ENCODE results near the gene LRRC55. TPM values are rescaled to one million over a fixed set of nuclear protein-coding genes. Genes with fewer than 3 reads are reported as not detected.

Gene LRRC55
- total and polyA plus RNA-seq, 2 donors (not counting 3 experiments of a cell fraction or from before 2014, with no cell fraction given), result not detected

GRCh38 chr11:57219021-57219627 is 37.4 kb downstream of the LRRC55 start:
- Histone ChIP-seq H4K20me1 (replicated peaks; ENCODE audit: control insufficient read depth, extremely low read depth, insufficient read depth, low read length) (no peaks in the 10 kb centered on the region), H3K36me3 (ENCODE audit: control insufficient read depth in 2 of 2, extremely low read depth in 1 of 2, insufficient read depth in 2 of 2, low read length in 2 of 2) (no peaks in the 10 kb centered on the region), H3K9ac (replicated peaks; ENCODE audit: extremely low read depth, insufficient read depth, low read length) (no peak overlapping the region), H3K9me3 (replicated peaks; ENCODE audit: control insufficient read depth, insufficient read depth, low read length) (no peaks in the 10 kb centered on the region), H3K79me2 (ENCODE audit: control insufficient read depth, insufficient read depth, low read length) (no peaks in the 10 kb centered on the region), H3K4me2 (ENCODE audit: insufficient read depth, low read length) (no peak overlapping the region), H3K27me3 (ENCODE audit: control insufficient read depth in 2 of 2, insufficient read depth in 2 of 2, low read length in 2 of 2) (no peaks in the 10 kb centered on the region), H3K4me1 (ENCODE audit: control insufficient read depth, extremely low read depth, insufficient read depth, low read length) (peaks cover 14% of the 10 kb centered on the region), H3K27ac (ENCODE audit: insufficient read depth, low read depth, low read length) (no peak overlapping the region), H3K4me3 (replicated peaks in 1 of 3; ENCODE audit: insufficient read depth in 1 of 3, low read depth in 1 of 3, low read length in 3 of 3) (no peak overlapping the region), H2AFZ (ENCODE audit: low read depth, low read length) (no peak overlapping the region), H3K9me1 (replicated peaks; ENCODE audit: control insufficient read depth, extremely low read depth, insufficient read depth, low read length) (no peaks in the 10 kb centered on the region)
- FAIRE-seq (no peak), DNase-seq (ENCODE audit: low read depth, low spot score) (no peak)
- CTCF ChIA-PET, result no interaction called here
- intact Hi-C loops (cut with micrococcal nuclease), result no loop called here
- dilution Hi-C loops (cut with MboI; ENCODE audit: extremely low pct_ligation_motif_present, low sequenced_read_pairs), result no loop called here
- no TSS peak for BruUV-seq (replicated peaks)
- no peak for TF ChIP-seq MAX (IDR thresholded peaks at IDR 0.05; ENCODE audit: insufficient read depth, insufficient read length)
- no peak for TF ChIP-seq POLR2A (IDR thresholded peaks at IDR 0.05; ENCODE audit: low read depth, low read length)
- no peak for TF ChIP-seq GATA2 (IDR thresholded peaks at IDR 0.05; ENCODE audit: insufficient read depth, insufficient read length, low read depth, low read length)
- no peak for TF ChIP-seq MYC (IDR thresholded peaks at IDR 0.05; ENCODE audit: low read depth, low read length)
- TF ChIP-seq JUN (IDR thresholded peaks at IDR 0.05; ENCODE audit: borderline replicate concordance, insufficient read depth, insufficient read length, low read depth), result no peak
- TF ChIP-seq EZH2 (IDR thresholded peaks at IDR 0.05; ENCODE audit: borderline replicate concordance, low read depth, low read length, severe bottlenecking), result no peak
- no peak for TF ChIP-seq POLR2AphosphoS5 (IDR thresholded peaks at IDR 0.05; ENCODE audit: insufficient read depth, low read depth, low read length)
- TF ChIP-seq FOS (IDR thresholded peaks at IDR 0.05; ENCODE audit: borderline replicate concordance, insufficient read depth, low read length), result no peak
- TF ChIP-seq, protein P1, sequence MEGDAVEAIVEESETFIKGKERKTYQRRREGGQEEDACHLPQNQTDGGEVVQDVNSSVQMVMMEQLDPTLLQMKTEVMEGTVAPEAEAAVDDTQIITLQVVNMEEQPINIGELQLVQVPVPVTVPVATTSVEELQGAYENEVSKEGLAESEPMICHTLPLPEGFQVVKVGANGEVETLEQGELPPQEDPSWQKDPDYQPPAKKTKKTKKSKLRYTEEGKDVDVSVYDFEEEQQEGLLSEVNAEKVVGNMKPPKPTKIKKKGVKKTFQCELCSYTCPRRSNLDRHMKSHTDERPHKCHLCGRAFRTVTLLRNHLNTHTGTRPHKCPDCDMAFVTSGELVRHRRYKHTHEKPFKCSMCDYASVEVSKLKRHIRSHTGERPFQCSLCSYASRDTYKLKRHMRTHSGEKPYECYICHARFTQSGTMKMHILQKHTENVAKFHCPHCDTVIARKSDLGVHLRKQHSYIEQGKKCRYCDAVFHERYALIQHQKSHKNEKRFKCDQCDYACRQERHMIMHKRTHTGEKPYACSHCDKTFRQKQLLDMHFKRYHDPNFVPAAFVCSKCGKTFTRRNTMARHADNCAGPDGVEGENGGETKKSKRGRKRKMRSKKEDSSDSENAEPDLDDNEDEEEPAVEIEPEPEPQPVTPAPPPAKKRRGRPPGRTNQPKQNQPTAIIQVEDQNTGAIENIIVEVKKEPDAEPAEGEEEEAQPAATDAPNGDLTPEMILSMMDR (IDR thresholded peaks at IDR 0.05; ENCODE audit: extremely low read depth in 1 of 2, insufficient read depth in 1 of 2, low read depth in 1 of 2, low read length in 2 of 2), result no peak
- POLR2A ChIA-PET, result no interaction called here

Data from endothelial cell of umbilical vein (primary cell).